COLO668 (cell line): ENCODE results near the gene ULK1.
"Not testable (repeated sequence)": the region's sequence is repeated elsewhere in the genome, so short reads cannot be mapped to it uniquely, and the experiment has no call there.

Source experiments
- DNase-seq: peaks from one replicate; lab custom pipeline; 2025; ENCODE audit not compliant: unreplicated experiment; lab: John Stamatoyannopoulos, UW

Gene ULK1

GRCh38 chr12:131861261-131862083, 33.0 kb upstream of the ULK1 start:
- DNase-seq, result no peak

DNA sequence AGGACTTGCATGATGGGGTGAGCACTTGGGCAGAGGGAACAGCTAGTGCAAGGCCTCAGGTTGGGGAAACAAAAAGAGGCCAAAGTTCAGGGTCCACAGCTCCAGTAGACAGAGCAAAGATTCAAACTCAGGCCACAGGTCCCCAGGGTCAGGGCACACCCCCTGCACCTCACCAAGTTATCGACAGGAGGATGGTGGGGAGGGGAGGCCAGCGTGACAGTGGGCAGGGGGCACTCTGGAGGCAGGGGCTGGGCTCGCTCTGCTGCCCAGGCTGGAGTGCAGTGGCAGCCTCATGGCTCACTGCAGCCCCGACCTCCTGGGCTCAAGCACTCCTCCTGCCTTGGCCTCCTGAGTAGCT, 32.4 kb upstream of the ULK1 start:
- DNase-seq, result no peak

- DNase-seq, result no peak
Observed at GRCh38 chr12:131862600-131862993, 31.8 kb upstream of the ULK1 start.

DNA sequence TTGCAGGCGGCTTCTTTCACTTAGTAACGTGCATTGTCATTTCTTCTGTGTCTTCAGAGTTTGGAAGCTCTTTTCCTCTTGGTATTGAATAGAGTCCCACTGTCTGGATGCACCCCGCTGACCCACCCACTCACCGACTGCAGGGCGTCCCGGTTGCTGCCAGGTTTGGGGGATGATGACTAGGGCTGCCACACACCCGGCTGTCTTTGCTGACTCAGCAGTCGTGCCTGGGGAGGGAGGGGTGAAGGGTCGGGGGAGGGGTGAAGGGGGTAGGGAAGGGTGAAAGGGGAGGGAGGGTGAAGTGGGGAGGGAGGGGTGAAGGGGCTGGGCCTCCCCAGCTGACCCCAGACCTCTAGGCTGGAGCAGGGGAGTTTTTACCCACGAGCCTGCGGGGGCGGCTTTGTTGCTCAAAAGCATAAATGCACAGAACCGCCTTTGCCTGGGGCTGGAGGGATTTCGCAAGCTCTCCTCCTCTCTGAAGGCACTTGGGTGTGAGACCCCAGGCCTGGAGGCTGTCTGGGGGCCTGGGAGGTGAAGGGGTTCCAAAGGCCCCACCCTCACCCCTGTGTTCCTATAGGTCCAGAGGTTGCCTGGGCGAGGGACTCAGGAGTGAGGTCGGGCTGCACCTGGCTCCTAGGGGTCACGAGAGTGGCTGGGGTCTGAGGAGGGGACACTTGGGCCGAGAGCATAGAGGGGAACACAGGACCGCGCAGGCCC, 31.3 kb upstream of the ULK1 start:
- no peak for DNase-seq

- DNase-seq, result no peak
Observed at GRCh38 chr12:131863711-131864396, 30.6 kb upstream of the ULK1 start.

DNA sequence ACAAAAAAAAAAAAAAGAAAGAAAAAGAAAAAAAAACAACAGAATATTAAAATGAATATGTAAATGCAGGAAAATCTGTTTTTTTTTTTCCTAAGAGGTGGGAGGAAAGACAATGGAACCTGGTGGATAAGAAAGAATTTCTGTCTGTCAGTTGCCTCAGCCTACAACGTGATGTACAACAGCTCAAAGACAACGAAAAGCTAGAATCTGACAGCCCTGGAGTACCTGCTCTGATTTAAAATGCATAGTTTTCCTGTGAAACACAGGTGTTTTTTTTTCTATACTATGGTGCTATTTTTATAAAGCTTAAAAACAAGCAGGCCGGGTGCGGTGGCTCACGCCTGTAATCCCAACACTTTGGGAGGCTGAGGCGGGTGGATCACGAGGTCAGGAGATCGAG, 30.0 kb upstream of the ULK1 start:
- no peak for DNase-seq

DNA sequence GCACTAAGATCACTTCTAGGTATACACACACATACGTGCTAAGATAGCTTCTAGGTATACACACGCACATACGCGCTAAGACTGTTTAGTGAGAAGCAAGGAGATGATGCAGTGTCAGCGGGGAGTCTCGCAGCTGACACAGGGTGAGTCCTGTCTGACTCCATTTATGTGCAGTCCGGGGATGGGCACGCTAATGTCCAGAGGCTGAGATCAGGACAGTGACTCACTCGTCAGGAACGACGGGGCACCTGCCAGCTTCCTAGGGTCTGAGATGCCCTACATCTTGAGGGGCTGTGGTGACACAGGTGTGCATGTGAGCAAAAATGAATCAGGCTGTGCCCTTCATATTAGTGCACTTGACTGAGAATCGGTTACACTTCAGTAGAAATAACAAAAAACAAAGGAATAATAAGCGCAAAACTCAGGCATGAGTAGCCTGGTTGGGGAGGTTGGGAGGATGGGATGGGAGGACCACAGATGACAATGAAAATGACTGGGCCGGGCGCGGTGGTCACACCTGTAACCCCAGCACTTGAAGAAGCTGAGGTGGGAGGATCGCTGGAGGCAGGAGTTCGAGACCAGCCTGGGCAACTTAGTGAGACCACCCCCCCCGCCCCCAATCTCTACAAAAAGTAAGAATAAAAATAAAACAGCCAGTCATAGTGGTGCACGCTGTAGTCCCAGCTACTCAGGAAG, 29.1 kb upstream of the ULK1 start:
- DNase-seq, result peak; percentile 9

GRCh38 chr12:131867471-131867870, 27.0 kb upstream of the ULK1 start:
- DNase-seq, result no peak

DNA sequence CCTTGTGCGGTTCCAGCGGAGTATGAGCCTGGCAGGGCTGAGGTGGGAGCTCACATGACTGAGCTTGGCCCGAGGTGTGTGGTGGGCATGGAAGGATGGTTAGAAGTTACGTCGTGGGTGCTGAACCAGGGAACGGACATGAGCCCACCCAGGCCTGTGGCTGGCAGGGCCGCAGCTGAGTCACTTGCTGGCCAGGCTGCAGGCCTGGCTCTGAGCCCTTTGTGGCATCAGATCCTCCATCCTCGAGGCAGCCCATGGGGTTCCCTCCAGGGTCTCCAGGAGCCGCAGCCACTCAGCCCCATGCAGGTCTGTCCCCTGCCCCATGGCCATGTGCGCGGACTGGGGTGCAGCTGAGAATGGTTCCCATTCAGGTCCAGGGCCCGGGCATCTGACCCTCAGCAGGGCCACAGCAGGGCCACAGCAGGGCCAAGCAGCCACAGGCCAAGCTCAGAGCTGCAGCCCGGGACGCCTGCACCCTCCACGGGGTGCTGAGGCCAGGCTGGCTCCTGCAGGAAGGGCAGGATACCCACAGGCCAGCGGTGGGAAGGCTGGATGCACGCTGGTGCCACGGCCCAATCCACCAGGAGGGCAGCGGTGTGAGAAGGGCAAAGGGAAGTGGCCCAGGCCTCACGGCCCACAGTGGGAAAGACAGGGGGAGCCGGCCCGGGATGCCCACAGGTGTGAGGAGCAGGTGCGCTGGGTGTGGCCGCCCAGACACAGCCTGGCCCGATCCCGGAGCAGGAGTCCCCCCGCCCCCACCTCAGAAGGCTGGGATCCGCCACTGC, 26.3 kb upstream of the ULK1 start:
- DNase-seq, result no peak

- DNase-seq, result peak; percentile 39
Observed at GRCh38 chr12:131869871-131870418, 24.5 kb upstream of the ULK1 start.

GRCh38 chr12:131871677-131872076, 22.7 kb upstream of the ULK1 start:
- DNase-seq, result no peak

DNA sequence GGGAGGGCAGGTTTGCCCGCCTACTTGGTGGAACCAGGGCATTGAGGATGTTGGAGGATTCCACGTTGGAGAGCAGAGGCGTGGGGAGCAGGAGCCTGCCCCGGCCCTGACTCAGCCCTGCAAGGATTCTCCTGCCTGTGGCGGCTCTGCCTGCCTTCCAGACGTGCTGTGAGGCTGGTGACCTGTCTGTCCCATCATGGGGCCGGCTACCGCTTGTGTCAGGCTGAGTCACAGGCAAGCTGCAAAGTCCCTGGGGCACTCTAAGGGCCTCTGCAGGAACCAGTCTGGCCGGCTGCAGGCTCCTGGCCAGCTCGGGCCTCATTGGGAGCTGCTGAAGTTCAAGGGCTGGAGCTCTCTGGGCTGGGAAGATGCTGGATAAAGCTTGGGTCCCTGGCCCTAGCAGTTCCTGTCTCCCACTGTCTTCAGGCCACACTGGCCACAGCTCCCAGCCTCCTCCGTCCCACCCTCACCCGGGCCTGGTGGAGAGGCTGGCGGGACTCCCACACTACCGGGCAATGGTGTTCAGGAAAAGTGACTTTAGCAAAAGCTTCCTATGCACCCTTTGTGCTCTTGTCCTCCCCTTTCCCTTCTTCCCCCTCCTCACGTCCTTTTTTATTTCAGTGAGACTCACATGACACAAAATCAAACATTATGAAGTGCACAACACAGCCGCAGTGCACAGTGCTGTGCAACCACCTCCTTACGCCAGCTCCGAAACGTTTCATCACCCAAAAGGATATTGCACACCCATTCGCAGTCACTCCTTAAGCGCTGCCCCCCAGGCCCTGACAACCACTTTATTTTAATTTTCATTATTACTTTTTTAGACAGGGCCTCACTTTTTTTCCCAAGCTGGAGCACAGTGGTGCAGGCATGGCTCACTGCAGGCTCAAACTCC, 22.0 kb upstream of the ULK1 start:
- DNase-seq, result no peak

GRCh38 chr12:131873293-131873692, 21.1 kb upstream of the ULK1 start:
- no peak for DNase-seq

DNA sequence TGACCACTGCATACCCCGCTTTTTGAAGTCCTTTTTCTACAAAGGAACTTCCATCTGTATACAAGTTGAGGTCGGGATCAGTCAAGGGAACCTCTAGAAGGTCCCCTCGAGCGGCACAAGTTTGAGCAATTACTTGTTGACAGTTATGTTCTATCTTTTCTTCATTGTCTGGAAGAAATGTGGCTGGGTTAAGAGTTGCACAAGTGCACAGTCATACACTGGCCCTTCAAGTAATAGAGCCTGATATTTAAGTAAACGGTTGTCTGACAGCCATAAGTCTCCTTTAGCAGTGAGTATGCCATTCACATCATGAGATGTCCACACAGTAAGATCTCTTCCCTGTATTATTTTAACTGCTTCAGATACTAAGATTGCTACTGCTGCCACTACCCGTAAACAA, 19.4 kb upstream of the ULK1 start:
- DNase-seq, result not testable (repeated sequence)

DNA sequence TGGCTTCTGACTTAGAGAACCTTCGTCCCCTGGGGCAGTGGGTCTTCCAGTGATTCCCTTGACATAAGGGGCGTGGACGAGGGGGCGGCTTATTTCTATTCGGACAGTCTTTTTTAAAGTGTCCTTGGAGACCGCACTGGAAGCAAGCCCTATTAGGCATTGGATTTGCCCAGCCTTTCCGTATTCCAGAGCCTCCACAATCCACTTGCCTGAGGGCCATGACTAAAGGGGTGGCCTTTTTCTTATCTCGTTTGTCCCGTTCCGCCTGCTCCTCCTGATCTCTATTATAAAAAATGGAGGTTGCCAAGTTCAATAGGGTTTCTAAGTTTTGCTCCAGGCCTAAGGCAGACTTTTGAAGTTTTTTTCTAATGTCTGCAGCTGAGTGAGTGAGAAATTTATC, 17.2 kb upstream of the ULK1 start:
- not testable (repeated sequence) for DNase-seq

DNA sequence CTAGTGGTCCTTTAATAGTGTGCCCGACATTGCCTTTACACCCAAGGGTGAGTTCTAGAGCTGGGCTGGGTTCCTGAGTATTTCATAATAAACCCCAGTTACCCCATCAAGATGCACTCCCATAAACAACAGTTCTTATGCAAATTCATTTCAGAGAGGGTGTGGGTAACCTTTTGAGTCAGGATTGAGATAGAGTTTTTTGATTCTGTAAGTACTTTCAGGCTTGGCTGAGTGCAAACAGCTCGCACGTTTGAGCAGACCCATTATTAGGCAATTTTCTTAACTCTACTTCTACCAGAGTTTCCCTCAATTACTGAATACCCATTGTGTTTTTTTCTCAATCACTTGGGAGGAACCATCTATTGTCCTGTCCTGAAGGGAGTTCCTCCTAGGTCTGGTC, 16.0 kb upstream of the ULK1 start:
- DNase-seq, result not testable (repeated sequence)

DNA sequence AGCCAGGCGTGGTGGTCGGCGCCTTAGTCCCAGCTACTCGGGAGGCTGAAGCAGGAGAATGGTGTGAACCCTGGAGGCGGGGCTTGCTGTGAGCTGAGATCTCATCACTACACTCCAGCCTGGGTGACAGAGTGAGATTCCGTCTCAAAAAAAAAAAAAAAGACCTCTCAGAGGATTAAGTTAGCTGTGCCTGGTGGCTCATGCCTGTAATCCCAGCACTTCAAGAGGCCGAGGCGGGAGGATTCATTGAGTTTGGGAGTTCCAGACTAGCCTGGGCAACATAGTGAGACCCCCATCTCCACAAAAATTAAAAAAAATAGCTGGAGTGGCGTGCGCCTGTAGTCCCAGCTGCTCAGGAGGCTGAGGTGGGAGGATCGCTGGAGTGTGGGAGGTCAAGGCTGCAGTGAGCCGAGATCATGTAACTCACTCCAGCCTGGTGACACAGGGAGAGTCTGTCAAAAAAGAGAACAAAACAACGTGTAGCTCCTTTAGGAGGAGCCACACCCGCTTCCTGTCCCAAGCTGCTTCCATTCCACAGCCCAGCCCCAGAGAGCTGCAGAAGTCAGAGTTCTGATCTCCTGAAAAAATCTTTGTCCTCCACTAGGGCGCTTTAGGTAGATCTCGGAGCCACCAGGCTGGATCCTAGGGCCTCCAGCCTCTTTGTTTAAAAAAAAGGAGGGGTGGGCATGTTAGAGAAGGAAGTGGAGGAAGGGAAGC, 11.5 kb upstream of the ULK1 start:
- DNase-seq, result no peak

DNA sequence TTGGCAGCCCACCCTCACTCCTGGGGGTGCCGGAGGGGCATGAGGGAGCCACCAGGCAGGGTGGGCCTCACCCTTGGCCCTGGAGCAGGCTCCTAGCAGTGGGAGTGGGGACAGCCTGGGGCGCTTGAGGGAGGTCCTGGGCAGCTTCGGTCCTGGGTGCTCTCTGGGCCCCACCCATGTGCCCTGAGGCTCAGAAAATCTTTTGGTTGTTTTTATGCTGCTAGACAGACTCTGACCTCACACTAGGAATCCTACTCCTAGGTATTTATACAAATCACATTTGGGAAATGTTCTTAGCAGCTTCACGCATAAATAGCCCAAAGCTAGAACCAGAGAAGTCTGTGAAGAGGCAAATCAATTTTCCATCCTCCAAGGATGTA, 10.9 kb upstream of the ULK1 start:
- DNase-seq, result no peak

- DNase-seq, result not testable (repeated sequence)
Observed at GRCh38 chr12:131885076-131885475, 9.3 kb upstream of the ULK1 start.
